ENCODE measurements around the gene IL17D.
"Not testable (repeated sequence)": the region's sequence is repeated elsewhere in the genome, so short reads cannot be mapped to it uniquely, and the experiment has no call there.

IL17D gene

GRCh38 chr13:20721058-20721453 is 17.6 kb downstream of the IL17D start:
- DNase-seq = no peak

- no peak for DNase-seq
These were observed 18.2 kb downstream of the IL17D start for GRCh38 chr13:20721454-20722357.

GRCh38 chr13:20727856-20728255 is 24.4 kb downstream of the IL17D start:
- DNase-seq = no peak

- DNase-seq = no peak
These were observed 25.2 kb downstream of the IL17D start for GRCh38 chr13:20728579-20729311.

- DNase-seq = no peak
These were observed 26.4 kb downstream of the IL17D start for GRCh38 chr13:20729633-20730585.

GRCh38 chr13:20738616-20739015 is 35.1 kb downstream of the IL17D start:
- DNase-seq = no peak

- no peak for DNase-seq
These were observed 36.5 kb downstream of the IL17D start for GRCh38 chr13:20740021-20740420.

- not testable (repeated sequence) for DNase-seq
These were observed 40.4 kb downstream of the IL17D start for GRCh38 chr13:20743830-20744404.

- DNase-seq = no peak
These were observed 45.9 kb downstream of the IL17D start for GRCh38 chr13:20749377-20749776.

GRCh38 chr13:20754009-20754408 is 50.5 kb downstream of the IL17D start:
- DNase-seq = no peak

- DNase-seq = no peak
These were observed 57.4 kb downstream of the IL17D start for GRCh38 chr13:20760872-20761271.

- no peak for DNase-seq
These were observed 63.9 kb downstream of the IL17D start for GRCh38 chr13:20767309-20767943.

GRCh38 chr13:20769091-20769490 is 65.6 kb downstream of the IL17D start:
- DNase-seq = no peak

GRCh38 chr13:20769834-20770233 is 66.3 kb downstream of the IL17D start:
- no peak for DNase-seq
